GM12872 (cell line): ENCODE data around the gene SEM1.

Experiments
- TF ChIP-seq, protein P1 (sequence below): IDR thresholded peaks from 3 replicates; pipeline ENCODE4 v1.5.1; 2011; ENCODE audit warnings: low read depth, mild to moderate bottlenecking, low read length, moderate library complexity; ENCODE audit not compliant: insufficient read depth

Gene SEM1

GRCh38 chr7:96718107-96719003, 8.7 kb upstream of the SEM1 start:
- TF ChIP-seq, protein P1, sequence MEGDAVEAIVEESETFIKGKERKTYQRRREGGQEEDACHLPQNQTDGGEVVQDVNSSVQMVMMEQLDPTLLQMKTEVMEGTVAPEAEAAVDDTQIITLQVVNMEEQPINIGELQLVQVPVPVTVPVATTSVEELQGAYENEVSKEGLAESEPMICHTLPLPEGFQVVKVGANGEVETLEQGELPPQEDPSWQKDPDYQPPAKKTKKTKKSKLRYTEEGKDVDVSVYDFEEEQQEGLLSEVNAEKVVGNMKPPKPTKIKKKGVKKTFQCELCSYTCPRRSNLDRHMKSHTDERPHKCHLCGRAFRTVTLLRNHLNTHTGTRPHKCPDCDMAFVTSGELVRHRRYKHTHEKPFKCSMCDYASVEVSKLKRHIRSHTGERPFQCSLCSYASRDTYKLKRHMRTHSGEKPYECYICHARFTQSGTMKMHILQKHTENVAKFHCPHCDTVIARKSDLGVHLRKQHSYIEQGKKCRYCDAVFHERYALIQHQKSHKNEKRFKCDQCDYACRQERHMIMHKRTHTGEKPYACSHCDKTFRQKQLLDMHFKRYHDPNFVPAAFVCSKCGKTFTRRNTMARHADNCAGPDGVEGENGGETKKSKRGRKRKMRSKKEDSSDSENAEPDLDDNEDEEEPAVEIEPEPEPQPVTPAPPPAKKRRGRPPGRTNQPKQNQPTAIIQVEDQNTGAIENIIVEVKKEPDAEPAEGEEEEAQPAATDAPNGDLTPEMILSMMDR = no peak

DNA sequence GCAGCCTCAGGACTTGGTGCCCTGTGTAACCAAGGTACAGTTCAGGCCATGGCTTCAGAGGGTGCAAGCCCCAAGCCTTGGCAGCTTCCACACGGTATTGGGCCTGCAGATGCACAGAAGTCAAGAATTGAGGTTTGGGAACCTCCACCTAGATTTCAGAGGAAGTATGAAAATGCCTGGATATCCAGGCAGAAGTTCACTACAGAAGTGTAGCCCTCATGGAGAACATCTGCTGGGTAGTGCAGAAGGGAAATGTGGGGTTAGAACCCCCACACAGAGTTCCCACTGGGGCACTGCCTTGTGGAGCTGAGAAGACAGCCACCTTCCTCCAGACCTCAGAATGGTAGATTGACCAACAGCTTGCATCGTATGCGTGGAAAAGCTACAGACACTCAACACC, 3.4 kb upstream of the SEM1 start:
- TF ChIP-seq, protein P1 = no peak

DNA sequence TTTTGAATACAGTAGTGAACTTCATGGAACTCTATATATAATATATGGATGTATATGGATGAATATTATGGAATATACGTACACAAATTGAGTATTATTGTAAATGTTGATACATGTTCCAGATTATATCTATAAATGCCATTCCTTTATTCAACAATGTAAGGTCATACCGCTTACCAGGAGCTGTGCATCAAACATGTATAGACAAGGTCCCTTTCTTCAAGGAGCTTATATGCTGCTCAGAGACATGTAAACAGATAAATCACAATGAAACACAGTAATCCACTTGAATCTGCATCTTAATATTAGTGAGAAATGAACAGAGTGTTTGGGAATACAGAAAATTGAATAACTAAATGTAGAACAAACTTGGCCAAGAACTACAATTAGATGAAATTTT, 898 bp upstream of the SEM1 start:
- TF ChIP-seq, protein P1 = no peak

- TF ChIP-seq, protein P1 = no peak
Observed at GRCh38 chr7:96708872-96709271, 774 bp downstream of the SEM1 start.

GRCh38 chr7:96707901-96708774, 1.5 kb downstream of the SEM1 start:
- TF ChIP-seq, protein P1 = no peak

GRCh38 chr7:96701258-96701657, 8.4 kb downstream of the SEM1 start:
- TF ChIP-seq, protein P1 = no peak

- TF ChIP-seq, protein P1 = no peak
Observed at GRCh38 chr7:96700516-96700915, 9.1 kb downstream of the SEM1 start.
